Caki2 (cell line): Measurements from ENCODE around the gene PTPN3. TPM values are rescaled to one million over a fixed set of nuclear protein-coding genes. Genes with fewer than 3 reads are reported as not detected.
"Not testable (repeated sequence)": the region's sequence is repeated elsewhere in the genome, so short reads cannot be mapped to it uniquely, and the experiment has no call there.

Source experiments
- DNase-seq: peaks from one replicate; pipeline ENCODE4 v3.0.0-alpha.2; 2015; ENCODE audit warnings: low read depth
- in situ Hi-C: cut with HindIII; loops from 2 replicates; pipeline ENCODE4 v1.10.0; 2016; ENCODE audit warnings: low sequenced_read_pairs, low pct_unique_long_range_greater_than_20kb, mixed read lengths
- total RNA-seq: library from RNA; depleted of rRNA; stranded (reverse); fragments of >200 nt; shearing (Covaris generic); gene quantifications from 2 replicates; pipeline ENCODE4 v1.2.3, GENCODE V29; 2014; ENCODE audit warnings: low replicate concordance

The PTPN3 gene
- total RNA-seq, 1 experiment from 2014 or later: 14.8 TPM

- in situ Hi-C loops: no loop called here
- no peak for DNase-seq
These were observed 114.8 kb downstream of the PTPN3 start for GRCh38 chr9:109383356-109383755.

- in situ Hi-C loops: no loop called here
These were observed 115.5 kb downstream of the PTPN3 start for GRCh38 chr9:109382585-109382984.

GRCh38 chr9:109382182-109382581 is 115.9 kb downstream of the PTPN3 start:
- in situ Hi-C loops: no loop called here

More at GRCh38 chr9:109382585-109382984, 115.5 kb downstream of the PTPN3 start:
- DNase-seq: no peak

GRCh38 chr9:109381011-109381729 is 116.9 kb downstream of the PTPN3 start:
- in situ Hi-C loops: no loop called here
- peak; percentile 53 for DNase-seq

More at GRCh38 chr9:109382182-109382581, 115.9 kb downstream of the PTPN3 start:
- DNase-seq: no peak

- in situ Hi-C loops: no loop called here
These were observed 118.6 kb downstream of the PTPN3 start for GRCh38 chr9:109379513-109379912.

GRCh38 chr9:109378316-109378715 is 119.8 kb downstream of the PTPN3 start:
- DNase-seq: no peak
- in situ Hi-C loops: no loop called here

More at GRCh38 chr9:109379513-109379912, 118.6 kb downstream of the PTPN3 start:
- no peak for DNase-seq

GRCh38 chr9:109372246-109372645 is 125.9 kb downstream of the PTPN3 start:
- in situ Hi-C loops: no loop called here
- no peak for DNase-seq

GRCh38 chr9:109371374-109371773 is 126.7 kb downstream of the PTPN3 start:
- no peak for DNase-seq
- in situ Hi-C loops: no loop called here

GRCh38 chr9:109369285-109369684 is 128.8 kb downstream of the PTPN3 start:
- no peak for DNase-seq
- in situ Hi-C loops: no loop called here

- in situ Hi-C loops: no loop called here
- DNase-seq: no peak
These were observed 137.3 kb downstream of the PTPN3 start for GRCh38 chr9:109360771-109361170.

GRCh38 chr9:109358968-109359603 is 139.0 kb downstream of the PTPN3 start:
- DNase-seq, in situ Hi-C loops: not testable (repeated sequence)

- in situ Hi-C loops: no loop called here
- no peak for DNase-seq
These were observed 142.4 kb downstream of the PTPN3 start for GRCh38 chr9:109355564-109356297.

- in situ Hi-C loops: no loop called here
- no peak for DNase-seq
These were observed 143.9 kb downstream of the PTPN3 start for GRCh38 chr9:109354190-109354589.

- DNase-seq: no peak
- in situ Hi-C loops: no loop called here
These were observed 147.1 kb downstream of the PTPN3 start for GRCh38 chr9:109351032-109351431.

- in situ Hi-C loops: no loop called here
These were observed 148.7 kb downstream of the PTPN3 start for GRCh38 chr9:109349421-109349846.

GRCh38 chr9:109346904-109347303 is 151.2 kb downstream of the PTPN3 start:
- DNase-seq: no peak
- in situ Hi-C loops: no loop called here

More at GRCh38 chr9:109349421-109349846, 148.7 kb downstream of the PTPN3 start:
- no peak for DNase-seq

- DNase-seq: no peak
- in situ Hi-C loops: no loop called here
These were observed 153.2 kb downstream of the PTPN3 start for GRCh38 chr9:109344866-109345265.

- no peak for DNase-seq
- in situ Hi-C loops: no loop called here
These were observed 155.2 kb downstream of the PTPN3 start for GRCh38 chr9:109342878-109343277.

- DNase-seq: no peak
- in situ Hi-C loops: no loop called here
These were observed 156.5 kb downstream of the PTPN3 start for GRCh38 chr9:109341561-109341960.
